ENCODE results near the gene SFI1. TPM values are rescaled to one million over a fixed set of nuclear protein-coding genes. Genes with fewer than 3 reads are reported as not detected.
"Not testable (repeated sequence)": the region's sequence is repeated elsewhere in the genome, so short reads cannot be mapped to it uniquely, and the experiment has no call there.

Gene SFI1
- total RNA-seq, 2 donors from 2014 or later, result 27.8 to 46.8 TPM

DNA sequence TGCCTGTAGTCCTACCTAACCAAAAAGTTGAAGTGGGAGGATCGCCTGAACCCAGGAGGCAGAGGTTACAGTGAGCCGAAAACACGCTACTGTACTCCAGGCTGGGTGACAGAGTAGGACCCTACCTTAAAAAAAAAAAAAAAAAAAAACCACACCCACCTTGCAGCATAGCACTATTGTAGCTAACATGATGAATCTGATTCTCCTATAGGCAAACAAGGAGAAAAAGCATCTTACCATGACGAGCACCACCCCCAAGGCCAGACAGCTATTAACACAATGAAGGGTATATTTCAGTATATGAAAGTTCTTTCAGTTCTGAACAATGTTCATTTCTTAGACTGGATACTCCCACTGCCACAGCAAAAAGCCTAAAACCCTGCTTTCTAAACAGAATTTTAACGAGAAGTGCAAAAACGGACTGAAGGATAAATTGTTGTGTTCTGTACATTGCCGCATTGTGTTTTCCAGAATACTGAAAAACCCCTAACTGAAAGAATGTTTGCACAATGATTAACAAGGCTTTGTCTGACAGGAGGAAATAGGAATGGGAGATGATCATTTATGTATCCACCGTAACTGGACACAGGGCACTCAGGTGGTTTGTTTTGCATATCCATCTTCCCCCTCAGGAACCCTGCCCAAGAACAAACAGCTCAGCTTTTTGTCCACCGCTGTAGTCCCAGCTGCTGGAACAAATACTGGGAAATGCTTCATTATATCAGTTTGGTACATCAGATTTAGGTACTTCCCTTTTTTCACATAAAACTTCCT, 156.8 kb downstream of the SFI1 start:
- Histone ChIP-seq H3K27me3 (no peaks in the 10 kb centered on the region), H3K4me1 (peaks cover 28% of the 10 kb centered on the region), H3K27ac (peak overlapping the region in 2 of 4 donors; percentile 48 to 57), H3K9me3 (no peaks in the 10 kb centered on the region), H3K4me3 (no peak overlapping the region), H3K36me3 (replicated peaks in 1 of 2; ENCODE audit: insufficient read depth in 1 of 2, low read depth in 2 of 2) (no peaks in the 10 kb centered on the region)
- 57 to 66% methylated on average over 9 of the region's 9 CpGs for WGBS, 2 donors
- TF ChIP-seq, protein P1, sequence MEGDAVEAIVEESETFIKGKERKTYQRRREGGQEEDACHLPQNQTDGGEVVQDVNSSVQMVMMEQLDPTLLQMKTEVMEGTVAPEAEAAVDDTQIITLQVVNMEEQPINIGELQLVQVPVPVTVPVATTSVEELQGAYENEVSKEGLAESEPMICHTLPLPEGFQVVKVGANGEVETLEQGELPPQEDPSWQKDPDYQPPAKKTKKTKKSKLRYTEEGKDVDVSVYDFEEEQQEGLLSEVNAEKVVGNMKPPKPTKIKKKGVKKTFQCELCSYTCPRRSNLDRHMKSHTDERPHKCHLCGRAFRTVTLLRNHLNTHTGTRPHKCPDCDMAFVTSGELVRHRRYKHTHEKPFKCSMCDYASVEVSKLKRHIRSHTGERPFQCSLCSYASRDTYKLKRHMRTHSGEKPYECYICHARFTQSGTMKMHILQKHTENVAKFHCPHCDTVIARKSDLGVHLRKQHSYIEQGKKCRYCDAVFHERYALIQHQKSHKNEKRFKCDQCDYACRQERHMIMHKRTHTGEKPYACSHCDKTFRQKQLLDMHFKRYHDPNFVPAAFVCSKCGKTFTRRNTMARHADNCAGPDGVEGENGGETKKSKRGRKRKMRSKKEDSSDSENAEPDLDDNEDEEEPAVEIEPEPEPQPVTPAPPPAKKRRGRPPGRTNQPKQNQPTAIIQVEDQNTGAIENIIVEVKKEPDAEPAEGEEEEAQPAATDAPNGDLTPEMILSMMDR (IDR thresholded peaks at IDR 0.05), result no peak
- no peak for TF ChIP-seq POLR2A (IDR thresholded peaks at IDR 0.05)
- intact Hi-C loops (cut with DNase I), result no loop called here
- DNase-seq (no peak), ATAC-seq (peak; percentile 27)

DNA sequence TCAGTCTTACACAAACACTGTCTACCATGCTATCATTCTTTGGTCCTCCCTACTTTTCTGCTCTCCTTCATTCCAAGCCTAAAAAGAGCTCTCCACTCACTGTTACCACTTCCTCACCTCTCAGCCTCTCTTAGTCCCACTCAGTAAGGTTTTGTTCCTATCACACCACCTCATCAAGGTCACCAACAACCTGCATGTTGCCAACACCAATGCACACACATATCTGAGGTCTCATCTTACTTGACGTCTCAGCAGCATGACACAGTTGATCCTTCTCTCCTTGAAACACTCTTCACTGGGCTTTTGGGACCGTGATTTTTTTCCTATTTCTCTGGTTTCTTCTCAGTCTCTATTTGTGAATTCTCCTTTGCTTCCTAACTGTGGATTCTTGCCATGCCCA, 157.6 kb downstream of the SFI1 start:
- peaks cover 28% of the 10 kb centered on the region for H3K4me1 ChIP-seq
- intact Hi-C loops (cut with DNase I), result no loop called here
- DNase-seq (no peak), ATAC-seq (no peak)
- peak overlapping the region in 2 of 4 donors; percentile 48 to 57 for H3K27ac ChIP-seq
- no peak overlapping the region for H3K4me3 ChIP-seq
- H3K27me3 ChIP-seq, result no peaks in the 10 kb centered on the region
- no peak for TF ChIP-seq POLR2A (IDR thresholded peaks at IDR 0.05)
- TF ChIP-seq, protein P1 (IDR thresholded peaks at IDR 0.05), result no peak
- no peaks in the 10 kb centered on the region for H3K9me3 ChIP-seq
- WGBS, 2 donors, result 54 to 61% methylated on average over 2 of the region's 2 CpGs
- no peaks in the 10 kb centered on the region for H3K36me3 ChIP-seq (replicated peaks in 1 of 2; ENCODE audit: insufficient read depth in 1 of 2, low read depth in 2 of 2)

DNA sequence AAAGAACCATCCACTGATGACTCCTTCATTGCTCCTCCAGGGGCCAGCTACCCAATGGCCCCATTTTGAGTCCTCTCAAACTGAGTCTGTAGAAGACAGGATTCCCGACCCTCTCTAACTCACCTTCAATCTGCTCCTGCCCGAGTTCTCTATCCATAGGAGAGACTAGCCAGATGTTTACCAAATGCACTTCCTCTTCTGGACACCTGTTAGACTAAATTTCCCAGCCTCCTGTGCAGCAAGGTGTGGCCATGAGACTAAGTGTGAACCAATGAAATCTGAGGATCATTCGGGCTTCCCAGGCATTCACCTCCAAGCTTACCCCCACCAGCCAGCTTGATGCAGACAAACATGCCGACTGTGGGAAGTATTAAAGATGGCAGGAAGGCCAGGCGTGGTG, 158.1 kb downstream of the SFI1 start:
- H3K9me3 ChIP-seq, result no peaks in the 10 kb centered on the region
- H3K4me3 ChIP-seq, result no peak overlapping the region
- H3K27me3 ChIP-seq, result no peaks in the 10 kb centered on the region
- H3K36me3 ChIP-seq (replicated peaks in 1 of 2; ENCODE audit: insufficient read depth in 1 of 2, low read depth in 2 of 2), result no peaks in the 10 kb centered on the region
- H3K4me1 ChIP-seq, result peaks cover 28% of the 10 kb centered on the region
- no peak for ATAC-seq
- WGBS, 2 donors, result 88 to 100% methylated on average over 3 to 5 of the region's 5 CpGs
- peak overlapping the region in 1 of 4 donors; percentile 48 for H3K27ac ChIP-seq
- no peak for DNase-seq
- TF ChIP-seq, protein P1 (IDR thresholded peaks at IDR 0.05), result no peak
- no peak for TF ChIP-seq POLR2A (IDR thresholded peaks at IDR 0.05)
- intact Hi-C loops (cut with DNase I), result no loop called here

DNA sequence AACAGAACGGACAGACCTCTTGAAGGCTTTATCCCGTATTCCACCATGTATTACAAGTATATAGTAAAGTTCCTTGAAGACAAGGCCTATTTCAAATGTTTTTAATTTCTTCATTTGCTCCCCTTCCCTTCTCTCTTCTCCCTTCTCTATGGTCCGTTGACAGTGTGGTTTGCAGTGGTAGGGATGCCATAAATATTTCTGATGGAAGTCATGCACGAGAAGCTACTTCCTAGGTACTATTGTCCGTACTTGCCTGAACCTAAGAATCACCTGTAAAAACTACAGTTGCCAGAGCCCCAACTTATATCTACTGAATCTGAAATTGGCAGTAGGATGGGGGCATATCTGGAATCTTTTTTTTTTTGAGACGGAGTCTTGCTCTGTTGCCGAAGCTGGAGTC, 162.9 kb downstream of the SFI1 start:
- Histone ChIP-seq H3K27me3 (no peaks in the 10 kb centered on the region), H3K4me3 (no peak overlapping the region), H3K4me1 (peaks cover 25% of the 10 kb centered on the region), H3K36me3 (replicated peaks in 1 of 2; ENCODE audit: insufficient read depth in 1 of 2, low read depth in 2 of 2) (no peaks in the 10 kb centered on the region), H3K9me3 (no peaks in the 10 kb centered on the region), H3K27ac (no peak overlapping the region)
- WGBS, 2 donors, result 78 to 81% methylated on average over 7 of the region's 7 CpGs
- ATAC-seq (no peak), DNase-seq (no peak)
- TF ChIP-seq POLR2A (IDR thresholded peaks at IDR 0.05), result no peak
- TF ChIP-seq, protein P1 (IDR thresholded peaks at IDR 0.05), result no peak
- intact Hi-C loops (cut with DNase I), result no loop called here

DNA sequence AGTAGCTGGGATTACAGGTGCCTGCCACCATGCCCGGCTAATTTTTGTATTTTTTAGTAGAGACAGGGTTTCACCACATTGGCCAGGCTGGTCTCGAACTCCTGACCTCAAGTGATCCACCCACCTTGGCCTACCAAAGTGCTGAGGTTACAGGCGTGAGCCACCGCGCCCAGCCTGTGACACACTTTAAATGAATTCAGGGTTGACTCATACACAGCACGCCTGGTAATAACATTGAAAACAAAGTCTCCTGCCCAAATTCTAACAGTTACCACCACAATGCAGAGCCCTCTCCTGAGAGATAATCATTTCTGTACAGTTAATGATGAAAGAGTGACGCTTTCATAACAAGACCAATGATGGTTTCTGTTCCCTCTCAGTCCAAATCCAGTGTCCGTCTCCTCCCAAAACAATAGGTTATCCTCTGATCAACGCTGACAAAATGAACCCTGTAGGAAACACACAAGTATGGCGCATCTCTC, 164.6 kb downstream of the SFI1 start:
- H3K9me3 ChIP-seq; H3K4me3 ChIP-seq; H3K27ac ChIP-seq; DNase-seq; H3K36me3 ChIP-seq (replicated peaks in 1 of 2; ENCODE audit: insufficient read depth in 1 of 2, low read depth in 2 of 2); ATAC-seq; H3K27me3 ChIP-seq; intact Hi-C loops (cut with DNase I): not testable (repeated sequence)
- H3K4me1 ChIP-seq, result peaks cover 20% of the 10 kb centered on the region
- 46 to 47% methylated on average over 10 of the region's 10 CpGs for WGBS, 2 donors
